Measurements from ENCODE around the gene GAS5.

Gene GAS5

GRCh38 chr1:173821680-173822079 lies 46.1 kb downstream of the GAS5 start:
- Histone ChIP-seq H3K9me3 (ENCODE audit: control insufficient read depth, low read length) (no peaks in the 10 kb centered on the region), H3K79me2 (no peaks in the 10 kb centered on the region), H3K9ac (no peak overlapping the region), H3K4me2 (ENCODE audit: low read length) (no peak overlapping the region), H3K27ac (no peak overlapping the region), H2AFZ (no peak overlapping the region), H3K4me3 (ENCODE audit: low read depth, low read length) (no peak overlapping the region), H3K27me3 (ENCODE audit: control insufficient read depth, insufficient read depth, low read length) (no peaks in the 10 kb centered on the region), H3K4me1 (no peaks in the 10 kb centered on the region), H3K36me3 (ENCODE audit: control insufficient read depth, insufficient read depth, low read length) (no peaks in the 10 kb centered on the region)
- TF ChIP-seq CTCF (IDR thresholded peaks at IDR 0.05) = no peak

GRCh38 chr1:173818459-173818858 lies 49.3 kb downstream of the GAS5 start:
- H3K9ac ChIP-seq = no peak overlapping the region
- H3K79me2 ChIP-seq = no peaks in the 10 kb centered on the region
- H2AFZ ChIP-seq = no peak overlapping the region
- H3K27ac ChIP-seq = no peak overlapping the region
- TF ChIP-seq CTCF (IDR thresholded peaks at IDR 0.05) = no peak
- H3K4me1 ChIP-seq = no peaks in the 10 kb centered on the region
- H3K9me3 ChIP-seq (ENCODE audit: control insufficient read depth, low read length) = no peaks in the 10 kb centered on the region
- no peak overlapping the region for H3K4me3 ChIP-seq (ENCODE audit: low read depth, low read length)
- no peaks in the 10 kb centered on the region for H3K27me3 ChIP-seq (ENCODE audit: control insufficient read depth, insufficient read depth, low read length)
- no peak overlapping the region for H3K4me2 ChIP-seq (ENCODE audit: low read length)
- no peaks in the 10 kb centered on the region for H3K36me3 ChIP-seq (ENCODE audit: control insufficient read depth, insufficient read depth, low read length)

Measured in parathyroid adenoma (tissue), 2 donors.